Immature natural killer cell (primary cell): Measurements from ENCODE around the gene PLXDC2. TPM values are rescaled to one million over a fixed set of nuclear protein-coding genes. Genes with fewer than 3 reads are reported as not detected.
"Not testable (repeated sequence)": the region's sequence is repeated elsewhere in the genome, so short reads cannot be mapped to it uniquely, and the experiment has no call there.

Experiments
- DNase-seq, 3 donors: peaks; one replicate each; pipeline ENCODE4 v3.0.0; 2022; ENCODE audit warnings: mixed read lengths in 1 of 3
- H3K27ac Mint-ChIP-seq, 6 donors: one replicate each; pipeline ENCODE4 v1.8.0; 2020; ENCODE audit warnings: mixed read lengths in 6 of 6, mild to moderate bottlenecking in 5 of 6, inconsistent platforms in 4 of 6, moderate library complexity in 3 of 6
- H3K27me3 Mint-ChIP-seq, 3 donors: one replicate each; pipeline ENCODE4 v1.8.0; 2020 to 2021; ENCODE audit warnings: low read depth in 3 of 3, mild to moderate bottlenecking in 3 of 3, mixed read lengths in 3 of 3, moderate library complexity in 3 of 3, inconsistent platforms in 1 of 3
- H3K36me3 Mint-ChIP-seq, 3 donors: one replicate each; pipeline ENCODE4 v1.8.0; 2020; ENCODE audit warnings: mixed read lengths in 3 of 3, inconsistent platforms in 2 of 3, mild to moderate bottlenecking in 2 of 3
- H3K4me1 Mint-ChIP-seq, 2 donors: one replicate each; pipeline ENCODE4 v1.8.0; 2020; ENCODE audit warnings: inconsistent platforms in 2 of 2, mild to moderate bottlenecking in 2 of 2, mixed read lengths in 2 of 2, moderate library complexity in 1 of 2
- H3K4me3 Mint-ChIP-seq, 5 donors: one replicate each; pipeline ENCODE4 v1.8.0; 2020; ENCODE audit warnings: mild to moderate bottlenecking in 5 of 5, mixed read lengths in 5 of 5, inconsistent platforms in 3 of 5, moderate library complexity in 3 of 5
- H3K9me3 Mint-ChIP-seq, 6 donors: one replicate each; pipeline ENCODE4 v1.8.0; 2020; ENCODE audit warnings: mild to moderate bottlenecking in 6 of 6, mixed read lengths in 6 of 6, inconsistent platforms in 4 of 6, moderate library complexity in 3 of 6
- polyA plus RNA-seq, 3 donors: library from polyadenylated mRNA; unstranded; fragments of 300-500 nt; fragmentation: Illumina TruSeq; gene quantifications; one replicate each; pipeline ENCODE4 v1.2.3, GENCODE V29; 2021

PLXDC2 gene
- polyA plus RNA-seq, 3 donors from 2014 or later, result 5.1 to 9.6 (median 9.2) TPM

GRCh38 chr10:20195076-20195475, 378.8 kb downstream of the PLXDC2 start:
- Mint-ChIP-seq H3K4me3 (no peak overlapping the region), H3K27me3 (peaks cover 0 to 2% (median 0%) of the 10 kb centered on the region in 3 donors), H3K9me3 (no peaks in the 10 kb centered on the region), H3K36me3 (peaks cover 0 to 2% (median 0%) of the 10 kb centered on the region in 3 donors), H3K4me1 (peaks cover 2 to 4% of the 10 kb centered on the region in 2 donors), H3K27ac (no peak overlapping the region)
- DNase-seq, result no peak

- H3K4me3 Mint-ChIP-seq, result no peak overlapping the region
- peaks cover 0 to 2% (median 2%) of the 10 kb centered on the region in 3 donors for H3K27me3 Mint-ChIP-seq
- H3K4me1 Mint-ChIP-seq, result peaks cover 42 to 54% of the 10 kb centered on the region in 2 donors
- no peaks in the 10 kb centered on the region for H3K9me3 Mint-ChIP-seq
- no peaks in the 10 kb centered on the region for H3K36me3 Mint-ChIP-seq
- no peak for DNase-seq
- peak overlapping the region in 1 of 6 donors; percentile 19 for H3K27ac Mint-ChIP-seq
These were observed 384.5 kb downstream of the PLXDC2 start for GRCh38 chr10:20200758-20201157.

- peak; percentile 8 to 12 (median 12) for DNase-seq
- Mint-ChIP-seq H3K27me3 (peaks cover 0 to 2% (median 2%) of the 10 kb centered on the region in 3 donors), H3K4me3 (peak overlapping the region; percentile 33 to 77 (median 69)), H3K9me3 (peaks cover 0 to 5% (median 0%) of the 10 kb centered on the region in 6 donors), H3K27ac (peak overlapping the region in 2 of 6 donors; percentile 49 to 53), H3K4me1 (peaks cover 50 to 54% of the 10 kb centered on the region in 2 donors), H3K36me3 (no peaks in the 10 kb centered on the region)
These were observed 386.1 kb downstream of the PLXDC2 start for GRCh38 chr10:20202337-20202736.

- Mint-ChIP-seq H3K36me3 (peaks cover 0 to 6% (median 4%) of the 10 kb centered on the region in 3 donors), H3K4me3 (no peak overlapping the region), H3K9me3 (peaks cover 0 to 5% (median under 1%) of the 10 kb centered on the region in 6 donors), H3K27me3 (peaks cover 0 to 2% (median 0%) of the 10 kb centered on the region in 3 donors), H3K4me1 (peaks cover 26 to 30% of the 10 kb centered on the region in 2 donors), H3K27ac (no peak overlapping the region)
- DNase-seq, result no peak
These were observed 391.4 kb downstream of the PLXDC2 start for GRCh38 chr10:20207653-20208052.

GRCh38 chr10:20209098-20209497, 392.9 kb downstream of the PLXDC2 start:
- peaks cover 12 to 17% of the 10 kb centered on the region in 2 donors for H3K4me1 Mint-ChIP-seq
- not testable (repeated sequence) for H3K27me3 Mint-ChIP-seq, DNase-seq, H3K27ac Mint-ChIP-seq, H3K4me3 Mint-ChIP-seq, H3K9me3 Mint-ChIP-seq, H3K36me3 Mint-ChIP-seq

- Mint-ChIP-seq H3K27ac (no peak overlapping the region), H3K9me3 (peaks cover 0 to 3% (median 0%) of the 10 kb centered on the region in 6 donors), H3K27me3 (peaks cover 0 to 2% (median 0%) of the 10 kb centered on the region in 3 donors), H3K4me3 (no peak overlapping the region), H3K36me3 (peaks cover 0 to 22% (median 8%) of the 10 kb centered on the region in 3 donors), H3K4me1 (no peaks in the 10 kb centered on the region)
- DNase-seq, result no peak
These were observed 399.4 kb downstream of the PLXDC2 start for GRCh38 chr10:20215547-20216152.

GRCh38 chr10:20221356-20221755, 405.1 kb downstream of the PLXDC2 start:
- H3K27ac Mint-ChIP-seq, result no peak overlapping the region
- no peak for DNase-seq
- H3K9me3 Mint-ChIP-seq, result peaks cover 0 to 2% (median 0%) of the 10 kb centered on the region in 6 donors
- H3K4me3 Mint-ChIP-seq, result no peak overlapping the region
- peaks cover 0 to 26% (median 6%) of the 10 kb centered on the region in 3 donors for H3K36me3 Mint-ChIP-seq
- H3K4me1 Mint-ChIP-seq, result no peaks in the 10 kb centered on the region
- H3K27me3 Mint-ChIP-seq, result peaks cover 0 to 2% (median 0%) of the 10 kb centered on the region in 3 donors

GRCh38 chr10:20228729-20229128, 412.5 kb downstream of the PLXDC2 start:
- no peak overlapping the region for H3K27ac Mint-ChIP-seq

GRCh38 chr10:20232079-20232705, 416.0 kb downstream of the PLXDC2 start:
- peaks cover 0 to 4% of the 10 kb centered on the region in 2 donors for H3K4me1 Mint-ChIP-seq
- H3K27me3 Mint-ChIP-seq, result peaks cover 0 to 3% (median 0%) of the 10 kb centered on the region in 3 donors
- H3K9me3 Mint-ChIP-seq, result peaks cover 0 to 12% (median 0%) of the 10 kb centered on the region in 6 donors
- peaks cover 0 to 21% (median 3%) of the 10 kb centered on the region in 3 donors for H3K36me3 Mint-ChIP-seq
- H3K27ac Mint-ChIP-seq, result peak overlapping the region in 1 of 6 donors; percentile 0
- no peak for DNase-seq
- H3K4me3 Mint-ChIP-seq, result no peak overlapping the region

More at GRCh38 chr10:20228729-20229128, 412.5 kb downstream of the PLXDC2 start:
- H3K27me3 Mint-ChIP-seq, result peaks cover 0 to 3% (median 0%) of the 10 kb centered on the region in 3 donors
- H3K9me3 Mint-ChIP-seq, result peaks cover 0 to 12% (median 0%) of the 10 kb centered on the region in 6 donors
- no peak for DNase-seq
- peaks cover 0 to 4% of the 10 kb centered on the region in 2 donors for H3K4me1 Mint-ChIP-seq
- H3K4me3 Mint-ChIP-seq, result no peak overlapping the region
- peaks cover 0 to 28% (median 0%) of the 10 kb centered on the region in 3 donors for H3K36me3 Mint-ChIP-seq

GRCh38 chr10:20233423-20233822, 417.2 kb downstream of the PLXDC2 start:
- Mint-ChIP-seq H3K27ac (no peak overlapping the region), H3K27me3 (peaks cover 0 to 3% (median 0%) of the 10 kb centered on the region in 3 donors), H3K4me3 (no peak overlapping the region), H3K4me1 (peaks cover 0 to 4% of the 10 kb centered on the region in 2 donors), H3K9me3 (peaks cover 0 to 5% (median 0%) of the 10 kb centered on the region in 6 donors), H3K36me3 (peaks cover 0 to 16% (median 3%) of the 10 kb centered on the region in 3 donors)
- no peak for DNase-seq

- Mint-ChIP-seq H3K27ac (no peak overlapping the region), H3K4me1 (no peaks in the 10 kb centered on the region), H3K36me3 (peaks cover 0 to 14% (median 3%) of the 10 kb centered on the region in 3 donors), H3K4me3 (no peak overlapping the region), H3K27me3 (peaks cover 0 to 3% (median 0%) of the 10 kb centered on the region in 3 donors), H3K9me3 (peaks cover 0 to 8% (median 0%) of the 10 kb centered on the region in 6 donors)
- DNase-seq, result no peak
These were observed 418.3 kb downstream of the PLXDC2 start for GRCh38 chr10:20234579-20234978.

GRCh38 chr10:20237091-20237570, 420.9 kb downstream of the PLXDC2 start:
- H3K27me3 Mint-ChIP-seq, result no peaks in the 10 kb centered on the region
- H3K4me3 Mint-ChIP-seq, result no peak overlapping the region
- H3K36me3 Mint-ChIP-seq, result peaks cover 3 to 23% (median 3%) of the 10 kb centered on the region in 3 donors
- peaks cover 0 to 8% (median 0%) of the 10 kb centered on the region in 6 donors for H3K9me3 Mint-ChIP-seq
- H3K27ac Mint-ChIP-seq, result peak overlapping the region in 1 of 6 donors; percentile 46
- no peak for DNase-seq
- H3K4me1 Mint-ChIP-seq, result no peaks in the 10 kb centered on the region

GRCh38 chr10:20237586-20237985, 421.4 kb downstream of the PLXDC2 start:
- peaks cover 3 to 20% (median 3%) of the 10 kb centered on the region in 3 donors for H3K36me3 Mint-ChIP-seq
- no peaks in the 10 kb centered on the region for H3K4me1 Mint-ChIP-seq

GRCh38 chr10:20240643-20241042, 424.4 kb downstream of the PLXDC2 start:
- Mint-ChIP-seq H3K27me3 (no peaks in the 10 kb centered on the region), H3K36me3 (peaks cover 5 to 32% (median 6%) of the 10 kb centered on the region in 3 donors)

More at GRCh38 chr10:20237586-20237985, 421.4 kb downstream of the PLXDC2 start:
- H3K4me3 Mint-ChIP-seq, result no peak overlapping the region
- H3K27ac Mint-ChIP-seq, result no peak overlapping the region
- H3K9me3 Mint-ChIP-seq, result peaks cover 0 to 8% (median 0%) of the 10 kb centered on the region in 6 donors
- H3K27me3 Mint-ChIP-seq, result no peaks in the 10 kb centered on the region
- no peak for DNase-seq

More at GRCh38 chr10:20240643-20241042, 424.4 kb downstream of the PLXDC2 start:
- Mint-ChIP-seq H3K4me1 (no peaks in the 10 kb centered on the region), H3K4me3 (no peak overlapping the region), H3K27ac (no peak overlapping the region), H3K9me3 (peaks cover 0 to 8% (median 0%) of the 10 kb centered on the region in 6 donors)
- DNase-seq, result no peak
